NCI-H1436 treated with DMSO at 0.1 percent for 48 hours (cell line): ENCODE results near the gene MDFI.

Experiments
- DNase-seq: peaks from one replicate; lab custom pipeline; 2025; lab: John Stamatoyannopoulos, UW

MDFI gene

DNA sequence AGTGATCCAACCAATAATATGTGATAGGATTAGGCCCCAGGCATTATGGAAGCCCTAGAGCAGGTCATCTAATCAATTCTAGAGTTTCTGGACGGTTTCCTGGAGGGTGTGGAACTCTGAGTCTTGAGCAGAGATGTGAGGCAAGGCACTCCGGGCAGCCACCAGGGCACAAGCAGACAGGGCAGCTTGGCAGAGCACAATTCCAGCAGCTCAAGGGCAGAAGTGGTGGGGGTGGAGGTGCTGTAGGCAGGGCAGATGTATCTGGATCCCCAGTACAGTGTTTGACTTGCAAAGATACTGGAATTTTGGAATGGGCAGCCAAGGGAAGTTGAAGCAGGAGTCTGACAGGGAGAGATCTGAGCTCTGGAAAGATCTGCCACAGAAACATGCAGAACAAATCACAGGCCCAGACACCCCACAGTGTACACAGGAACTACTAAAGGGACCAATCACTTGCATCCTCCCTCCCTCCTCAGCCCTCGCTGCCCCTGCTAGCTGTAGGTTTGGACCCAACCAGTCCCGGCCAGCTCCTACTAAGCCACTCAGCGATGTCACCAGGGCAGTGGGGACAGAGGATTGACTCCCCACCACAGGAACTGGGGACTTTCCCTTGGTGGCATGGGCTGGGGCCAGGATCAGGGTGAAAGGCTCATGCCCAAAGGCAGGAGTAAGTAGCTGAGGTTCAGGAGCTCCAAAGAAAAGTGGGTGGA lies 50.1 kb downstream of the MDFI start:
- no peak for DNase-seq

DNA sequence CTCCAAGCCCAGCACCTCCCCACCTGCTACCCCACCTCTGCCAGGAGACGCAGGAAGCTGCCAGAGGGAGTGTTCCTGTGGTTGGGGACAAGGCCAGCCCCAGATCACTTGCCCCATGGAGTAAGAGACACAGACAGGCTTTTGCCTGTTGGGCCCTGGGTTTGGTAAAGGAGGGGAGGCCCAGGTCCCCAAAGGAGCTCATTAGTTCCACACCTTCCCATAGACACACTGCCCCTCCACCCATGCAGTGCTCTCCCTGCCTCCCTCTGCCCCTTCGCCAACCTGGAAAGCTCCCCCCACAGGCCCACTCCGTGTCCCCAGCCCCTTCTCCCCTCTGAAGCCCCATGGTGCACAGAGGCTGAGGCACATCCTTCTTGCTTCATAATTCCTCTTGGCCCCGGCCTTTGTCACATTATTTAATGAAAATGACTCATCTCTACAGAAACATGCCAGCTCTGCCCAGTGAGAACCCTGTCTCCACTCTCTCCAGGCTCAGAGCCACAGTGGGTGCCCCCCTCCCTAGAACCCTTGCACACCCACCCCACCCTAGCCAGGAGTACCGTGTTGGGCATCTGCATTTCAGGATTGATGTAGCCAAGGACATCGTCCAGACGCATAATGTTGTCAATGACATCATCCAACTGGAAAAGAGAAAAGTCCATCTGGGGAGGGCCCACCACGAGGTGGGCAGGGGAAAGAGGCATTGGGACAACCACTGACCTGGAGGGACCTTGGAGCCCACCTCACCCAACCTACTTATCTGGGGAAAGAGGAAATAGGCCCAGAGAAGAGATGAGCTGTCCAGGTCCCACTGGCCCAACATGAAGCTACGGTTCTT lies 51.1 kb downstream of the MDFI start:
- DNase-seq, result no peak

DNA sequence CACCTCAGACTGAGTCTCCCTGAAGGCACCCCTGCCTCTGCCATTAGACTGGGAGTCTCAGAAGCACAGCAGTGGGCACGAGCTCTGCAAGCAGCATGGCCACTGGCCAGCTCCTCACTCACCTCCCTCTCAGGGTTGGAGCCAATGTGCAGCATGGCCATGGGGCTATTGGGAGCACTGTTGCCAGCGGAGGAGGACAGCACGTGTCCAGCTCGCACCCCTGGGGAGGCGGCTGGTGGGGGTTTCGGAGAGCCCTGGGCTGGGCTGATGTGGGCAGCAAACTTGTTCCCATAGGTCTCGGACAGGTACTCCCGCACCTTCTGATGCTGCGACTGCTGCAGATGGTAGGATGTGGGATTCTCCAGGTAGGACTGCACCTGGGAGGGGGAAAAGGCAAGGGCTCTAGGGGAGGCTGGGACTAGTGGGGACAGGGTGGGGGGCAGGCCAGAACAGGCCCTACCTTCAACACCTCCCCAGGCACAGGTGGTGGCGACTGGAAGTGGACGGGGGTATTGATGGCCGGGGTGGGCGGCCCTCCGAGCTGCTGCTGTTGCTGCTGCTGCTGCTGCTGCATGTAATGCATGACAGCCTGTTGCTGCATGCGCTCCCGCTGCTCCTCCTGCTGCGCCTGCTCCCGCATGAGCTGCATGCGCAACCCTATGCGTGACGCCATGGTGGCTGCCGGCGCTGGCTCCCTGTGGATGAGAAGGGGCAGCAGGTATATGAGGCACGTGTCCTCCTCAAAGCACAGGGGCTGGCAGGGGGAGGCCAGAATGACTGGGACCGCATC lies 52.5 kb downstream of the MDFI start:
- no peak for DNase-seq

DNA sequence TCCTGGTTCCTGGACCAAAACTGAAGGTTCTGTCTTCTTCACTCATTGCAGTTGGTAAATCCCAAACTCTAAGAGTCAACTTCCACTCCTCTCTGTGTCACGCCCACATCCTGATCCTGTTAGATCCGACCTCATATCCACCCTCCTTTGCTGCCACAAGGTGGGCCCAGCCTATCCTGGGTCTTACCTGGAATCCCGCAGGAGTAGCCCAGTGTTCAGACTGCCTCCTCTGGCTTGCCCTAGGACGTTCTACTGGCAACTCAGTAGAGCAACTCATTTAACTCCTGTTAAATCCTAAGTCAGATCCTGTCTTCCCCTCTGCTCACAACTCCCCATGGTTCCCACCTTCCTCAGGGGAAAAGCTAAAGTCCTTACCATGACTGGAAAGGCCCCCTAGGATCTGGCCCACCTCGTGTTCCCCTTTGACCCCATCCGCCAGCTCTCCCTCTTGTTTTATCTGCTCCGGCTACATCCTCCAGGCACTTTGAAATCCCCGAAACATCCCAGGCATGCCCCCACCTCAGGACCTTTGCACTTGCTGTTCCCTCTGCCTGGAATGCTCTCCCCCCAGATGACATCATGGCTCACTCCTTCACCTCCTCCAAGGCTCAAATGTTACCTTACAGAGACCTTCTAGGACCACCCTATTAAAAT lies 53.3 kb downstream of the MDFI start:
- DNase-seq, result no peak

DNA sequence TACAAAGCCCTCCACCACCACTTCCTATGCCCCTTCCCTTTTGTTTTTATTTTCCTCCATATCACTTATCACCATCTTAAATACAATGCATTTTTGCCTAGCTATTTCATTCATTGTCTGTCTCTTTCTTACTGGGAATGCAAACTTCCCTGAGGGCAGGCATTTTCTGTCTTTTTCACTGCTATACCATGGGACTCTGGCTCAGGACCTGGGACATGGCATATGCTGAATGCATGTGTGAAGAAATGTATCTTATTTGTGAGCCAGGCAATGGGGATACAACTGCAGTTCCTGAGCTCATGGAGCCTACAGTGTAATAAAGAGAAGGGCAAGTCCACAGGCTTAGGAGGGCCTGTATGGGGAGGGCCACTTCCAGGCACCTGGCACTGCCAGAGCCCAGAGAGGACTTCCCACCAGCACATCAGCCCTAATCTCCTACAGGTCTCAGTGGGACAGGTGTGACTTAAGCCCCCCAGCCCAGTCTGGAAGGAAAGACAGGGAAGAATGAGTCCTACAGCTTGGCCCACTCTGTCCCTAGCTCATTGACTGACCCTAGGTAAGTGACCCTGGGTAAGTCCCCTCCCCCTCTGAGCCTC lies 53.9 kb downstream of the MDFI start:
- no peak for DNase-seq

DNA sequence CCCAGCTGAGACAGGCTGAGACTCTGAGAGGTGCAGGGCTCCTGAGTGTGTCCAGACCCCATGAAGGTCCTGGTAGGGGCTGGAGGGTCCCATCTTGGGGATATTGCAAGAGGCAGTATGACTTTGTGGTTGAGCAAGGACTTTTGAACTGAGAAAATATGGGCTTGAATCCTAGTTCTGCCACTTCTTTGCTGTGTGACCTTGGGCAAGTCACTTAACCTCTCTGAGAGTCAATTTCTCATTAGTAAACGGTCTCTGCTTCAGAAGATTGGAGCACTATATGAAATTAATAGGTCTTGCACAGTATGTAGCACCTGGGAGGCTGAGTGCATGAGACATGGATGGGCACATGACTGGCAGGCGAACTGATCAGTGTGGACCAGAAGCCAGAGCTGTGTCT lies 54.5 kb downstream of the MDFI start:
- no peak for DNase-seq

DNA sequence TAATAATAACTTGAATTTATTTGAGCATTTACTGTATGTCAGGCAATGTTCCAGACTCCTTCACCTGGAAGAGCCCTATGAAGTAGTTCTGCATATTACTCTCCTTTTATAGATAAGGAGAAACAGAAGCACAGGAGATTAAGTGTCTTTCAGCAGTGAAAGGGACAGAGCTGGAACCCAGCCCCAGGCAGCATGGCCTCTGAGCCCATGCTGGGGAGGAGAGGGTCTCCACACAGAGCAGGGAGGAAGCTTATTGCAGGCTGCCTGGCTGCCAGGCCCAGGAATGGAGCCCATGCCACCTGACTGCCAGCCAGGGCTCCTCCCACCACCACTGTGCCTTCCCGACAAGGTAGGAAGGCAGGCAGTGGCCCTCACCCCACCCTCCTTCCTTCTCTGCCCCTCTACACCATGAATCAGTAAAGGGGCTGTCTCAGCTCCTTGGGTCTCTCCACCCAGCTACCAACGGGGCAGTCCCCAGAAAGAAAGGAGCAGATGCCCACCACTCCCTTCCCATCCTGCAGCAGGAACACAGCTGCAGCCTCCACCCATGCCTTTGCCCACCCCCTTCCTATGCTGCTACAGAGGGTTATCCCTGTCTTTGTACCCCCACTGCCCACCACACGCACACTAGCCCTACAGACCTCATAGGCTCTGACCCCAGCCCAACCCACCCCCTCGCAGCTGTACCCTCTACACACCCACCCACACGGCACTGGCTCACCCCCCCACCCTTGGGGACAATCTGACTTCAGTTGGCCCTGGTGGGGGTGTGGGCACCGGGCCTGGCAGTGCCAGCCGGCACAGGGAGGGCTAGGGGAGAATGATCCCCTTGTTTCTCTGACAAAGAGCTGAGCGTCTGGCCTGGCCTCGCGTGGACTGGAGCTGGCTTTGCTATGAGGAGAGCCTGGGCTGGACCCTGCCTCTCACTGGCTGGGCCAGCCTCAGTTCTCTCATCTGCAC lies 55.3 kb downstream of the MDFI start:
- no peak for DNase-seq

DNA sequence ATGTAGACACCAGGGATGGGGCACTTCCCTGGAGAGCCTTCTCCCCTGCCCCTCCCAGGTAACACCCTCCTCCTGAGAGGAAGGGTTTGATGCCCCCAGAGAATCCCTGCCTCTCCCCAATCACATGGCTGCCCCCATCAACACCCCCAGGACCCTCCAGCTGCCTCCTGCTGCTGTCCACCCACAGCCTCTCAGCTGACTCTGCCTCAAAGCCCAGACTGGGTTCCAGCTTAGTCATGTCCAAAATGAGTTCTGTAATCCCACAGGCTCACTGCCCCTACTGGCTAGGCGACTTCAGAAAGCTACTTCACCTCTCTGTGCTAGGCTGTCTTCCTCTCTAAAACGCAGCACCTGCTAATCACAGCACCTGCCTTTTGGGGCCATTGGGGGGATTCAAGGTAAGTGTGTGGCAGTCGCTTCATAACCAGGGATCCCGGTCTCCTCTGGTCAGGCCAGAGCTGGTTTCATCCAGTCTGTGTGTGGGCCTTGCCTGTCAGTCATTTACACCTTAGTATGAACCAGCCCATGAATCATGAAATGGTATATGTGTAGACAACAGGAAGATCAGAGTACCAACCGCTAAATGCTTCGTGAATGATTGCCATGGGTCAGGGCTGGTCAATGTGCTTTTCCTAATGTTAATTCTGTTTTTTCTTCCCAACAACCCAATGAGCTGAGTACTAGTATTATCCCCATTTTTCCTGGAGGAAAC lies 56.7 kb downstream of the MDFI start:
- DNase-seq, result no peak

DNA sequence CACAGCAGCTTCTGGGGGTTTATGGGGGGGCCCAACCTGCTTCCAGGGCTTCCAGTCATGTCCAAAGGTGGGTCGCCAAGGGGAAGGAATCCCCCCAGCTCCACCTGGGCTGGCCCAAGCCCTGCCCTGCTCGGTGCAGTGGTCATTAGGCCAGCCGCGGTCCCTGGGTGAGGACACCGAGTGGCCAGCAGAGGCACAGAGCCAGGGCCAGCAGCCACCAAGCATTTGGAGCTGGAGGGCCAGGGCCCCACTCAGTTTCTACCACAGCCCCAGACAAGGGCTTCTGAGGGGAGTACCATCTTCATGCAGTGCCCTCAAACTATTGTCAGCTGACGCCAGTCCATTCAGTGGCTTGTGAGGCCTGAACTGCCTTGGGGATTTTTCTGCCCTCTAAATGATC lies 57.6 kb downstream of the MDFI start:
- no peak for DNase-seq

DNA sequence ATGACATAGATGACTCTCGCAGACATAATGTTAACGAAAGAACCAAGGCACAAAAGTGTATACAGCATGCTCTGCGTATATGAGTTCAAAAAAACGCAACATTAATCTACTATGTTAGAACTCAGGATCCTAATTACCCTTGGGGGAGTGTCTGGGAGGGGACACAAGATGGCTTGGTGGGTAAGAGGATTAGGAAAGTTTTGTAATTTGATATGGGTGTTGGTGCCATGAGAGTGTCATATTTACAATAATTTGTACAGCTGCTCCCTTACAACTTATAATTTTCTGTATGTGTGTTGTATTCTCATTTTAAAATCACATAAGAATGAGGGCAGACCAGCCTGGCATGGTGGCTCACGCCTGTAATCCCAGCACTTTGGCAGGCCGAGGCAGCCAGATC lies 58.5 kb downstream of the MDFI start:
- DNase-seq, result no peak

DNA sequence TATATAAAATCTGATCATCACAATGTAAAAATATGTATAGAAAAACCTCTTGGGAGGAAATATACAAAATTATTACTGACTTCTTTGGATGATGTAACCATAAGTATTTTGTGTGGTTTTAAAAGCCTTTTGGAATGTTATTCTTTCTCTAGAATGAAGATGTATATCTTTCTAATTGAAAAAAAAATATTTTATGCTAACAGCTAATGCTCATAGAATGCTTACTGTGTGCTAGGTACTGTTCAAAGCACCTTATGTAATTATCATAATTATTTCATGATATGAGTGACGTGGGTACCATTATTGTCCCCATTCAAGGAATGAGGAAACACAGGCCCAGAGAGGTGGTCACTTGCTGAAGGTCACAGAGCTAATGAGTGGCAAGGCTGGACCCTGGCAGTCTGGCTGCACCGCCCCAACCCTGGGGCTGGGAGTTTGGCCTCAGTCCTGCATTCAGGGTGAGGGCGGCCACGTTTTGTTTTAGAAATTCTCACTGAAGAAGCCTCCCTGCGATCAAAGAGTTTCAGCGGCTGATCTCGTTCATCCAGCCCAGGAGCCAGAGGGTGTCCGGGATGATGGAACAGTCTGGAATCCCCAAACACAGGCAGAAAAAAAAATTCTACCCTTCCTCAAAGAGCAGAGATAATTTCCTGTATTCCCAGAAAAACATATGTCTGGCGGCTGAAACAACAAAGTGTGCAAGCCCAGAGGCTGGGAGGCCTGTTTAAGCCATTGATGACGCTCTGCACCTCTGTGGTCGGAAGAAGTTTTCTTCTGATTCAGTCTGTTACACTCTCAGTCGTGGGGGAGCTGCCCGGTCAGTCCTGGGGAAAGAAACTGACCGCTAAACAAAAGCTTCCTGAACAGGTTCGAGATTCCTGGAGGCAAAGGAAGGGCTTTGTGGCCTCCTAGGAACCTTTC lies 59.9 kb downstream of the MDFI start:
- DNase-seq, result no peak

DNA sequence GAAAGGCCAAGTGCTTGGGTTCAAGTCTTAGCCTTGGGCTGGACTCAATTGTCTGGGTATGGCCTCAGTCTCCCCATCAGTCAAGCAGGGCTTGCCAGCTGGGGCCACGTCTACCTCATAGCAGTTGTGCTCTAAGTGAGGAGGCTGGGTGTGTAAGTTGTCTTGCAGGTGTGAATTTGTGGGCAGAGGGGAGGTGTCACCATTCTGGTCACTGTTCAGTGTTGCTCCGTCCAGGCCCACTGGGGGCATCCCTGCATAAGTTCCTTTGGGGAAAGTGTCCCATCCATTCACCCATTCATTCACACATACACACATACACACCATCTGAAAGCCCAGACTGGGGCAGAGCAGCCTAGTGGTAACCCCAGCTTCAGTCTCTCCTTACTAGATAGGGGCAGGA lies 60.8 kb downstream of the MDFI start:
- no peak for DNase-seq

DNA sequence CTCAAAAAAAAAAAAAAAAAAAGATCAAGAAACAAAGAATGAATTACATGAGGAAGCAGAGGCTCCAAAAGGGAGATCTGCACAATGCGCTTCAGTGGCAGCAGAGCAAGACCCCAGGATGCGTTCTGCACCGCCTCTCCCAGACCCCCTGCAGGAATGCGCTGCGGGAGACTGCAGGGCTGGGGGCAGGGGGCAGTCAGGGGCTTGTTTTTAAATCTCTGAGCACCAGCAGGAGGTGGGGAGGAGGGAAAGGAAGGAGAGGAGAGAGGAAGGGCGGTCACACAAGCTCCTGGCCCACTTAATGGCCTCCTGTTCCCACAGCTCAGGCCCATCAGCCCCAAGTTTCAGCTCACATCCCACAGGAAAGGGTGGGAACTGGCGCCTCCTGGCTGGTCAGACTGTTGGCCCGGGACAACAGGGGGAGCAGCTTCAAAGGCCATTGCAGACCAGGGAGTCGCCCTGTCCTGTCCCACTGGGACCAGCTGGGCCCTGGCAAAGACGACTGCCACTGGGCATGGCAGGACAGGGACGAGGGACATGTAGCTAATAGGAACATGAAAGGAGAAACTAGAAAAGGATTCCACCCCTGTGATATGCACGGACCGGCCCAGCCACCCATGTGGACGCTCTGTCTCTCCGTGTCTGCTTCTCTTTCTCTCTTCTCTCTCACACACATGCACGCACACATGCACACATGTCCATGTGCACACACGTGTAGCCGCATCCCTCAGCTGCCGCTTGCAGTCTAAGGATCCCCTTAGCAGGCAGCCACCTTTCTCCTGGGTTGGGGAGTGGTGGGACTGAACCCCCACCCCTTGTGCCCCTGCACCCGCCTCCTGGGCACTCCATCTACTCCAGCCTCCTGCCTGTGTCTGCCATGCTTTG lies 62.4 kb downstream of the MDFI start:
- DNase-seq, result no peak

DNA sequence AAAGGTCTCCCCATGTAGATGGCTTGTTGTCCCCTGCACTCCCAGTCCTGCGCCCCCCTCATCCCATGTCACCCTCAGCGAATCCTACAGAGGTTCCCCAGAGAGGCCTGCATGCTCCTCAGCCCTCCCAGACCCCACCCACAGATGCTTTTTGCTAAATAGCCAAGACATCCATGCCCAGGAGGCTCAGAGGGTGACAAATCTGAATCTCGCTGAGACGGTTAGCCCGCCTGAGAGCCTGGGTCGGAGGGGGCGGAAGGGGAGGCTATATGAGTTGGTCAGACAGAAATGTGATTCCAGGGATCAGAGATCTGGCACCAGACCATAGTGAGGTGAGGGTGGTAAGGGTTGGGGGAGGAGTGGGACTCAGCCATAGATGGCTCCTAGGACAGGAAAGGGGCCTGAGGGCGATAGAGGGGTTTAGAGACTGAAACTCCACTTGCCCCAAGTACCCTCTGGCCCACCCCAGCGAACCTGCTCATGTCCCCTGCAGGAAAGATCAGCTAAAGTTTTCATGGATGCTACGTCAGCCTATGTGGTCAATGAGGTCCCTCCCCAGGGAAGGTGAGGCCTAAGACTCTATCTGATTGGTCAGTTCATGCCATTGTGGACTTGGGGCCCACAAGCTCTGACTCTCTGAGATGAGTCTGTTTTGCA lies 63.9 kb downstream of the MDFI start:
- DNase-seq, result no peak

DNA sequence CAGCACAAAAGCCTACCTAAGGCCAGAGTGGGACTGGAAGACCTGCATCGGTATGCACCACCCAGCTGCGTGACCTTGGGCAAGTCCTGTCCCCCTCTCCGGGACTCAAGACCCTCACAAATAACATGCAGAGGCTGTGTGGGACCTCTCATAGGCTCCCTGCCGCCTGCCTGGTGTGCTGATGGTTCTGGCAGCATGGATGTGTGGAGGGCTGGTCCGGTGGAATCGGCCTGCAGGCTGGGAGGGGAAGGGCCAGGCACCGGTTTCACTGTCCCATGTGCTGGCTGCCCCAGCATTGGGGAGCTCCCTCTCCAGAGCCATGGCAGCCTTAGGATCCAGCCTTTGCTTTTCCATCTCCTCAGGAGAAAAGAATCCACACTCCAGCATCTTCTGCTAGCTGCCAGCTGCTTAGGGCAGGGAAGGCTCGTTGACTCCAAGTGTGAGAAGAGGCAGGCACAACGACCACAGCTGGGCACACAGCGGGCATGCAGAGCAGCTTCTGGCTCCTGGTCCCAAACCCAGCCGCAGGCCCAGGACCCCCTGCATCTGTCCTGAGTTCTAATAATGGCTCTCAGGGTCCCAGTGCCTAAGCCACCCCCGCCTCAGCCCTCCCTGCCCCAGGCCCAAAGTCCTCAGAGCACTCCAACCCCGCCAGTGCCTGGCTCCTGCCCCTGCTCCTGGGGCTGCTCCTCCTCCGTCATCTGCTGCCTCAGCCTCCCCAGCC lies 64.7 kb downstream of the MDFI start:
- DNase-seq, result no peak
